HG02885 (cell line): ENCODE measurements around the gene LIN37.
"Not testable (repeated sequence)": the region's sequence is repeated elsewhere in the genome, so short reads cannot be mapped to it uniquely, and the experiment has no call there.

Source experiments
- ATAC-seq: cut with Tn5 transposase; IDR thresholded peaks from one replicate; pipeline ENCODE4 v1.9.1; 2021; ENCODE audit warnings: mild to moderate bottlenecking; ENCODE audit not compliant: unreplicated experiment, poor library complexity

LIN37 gene

DNA sequence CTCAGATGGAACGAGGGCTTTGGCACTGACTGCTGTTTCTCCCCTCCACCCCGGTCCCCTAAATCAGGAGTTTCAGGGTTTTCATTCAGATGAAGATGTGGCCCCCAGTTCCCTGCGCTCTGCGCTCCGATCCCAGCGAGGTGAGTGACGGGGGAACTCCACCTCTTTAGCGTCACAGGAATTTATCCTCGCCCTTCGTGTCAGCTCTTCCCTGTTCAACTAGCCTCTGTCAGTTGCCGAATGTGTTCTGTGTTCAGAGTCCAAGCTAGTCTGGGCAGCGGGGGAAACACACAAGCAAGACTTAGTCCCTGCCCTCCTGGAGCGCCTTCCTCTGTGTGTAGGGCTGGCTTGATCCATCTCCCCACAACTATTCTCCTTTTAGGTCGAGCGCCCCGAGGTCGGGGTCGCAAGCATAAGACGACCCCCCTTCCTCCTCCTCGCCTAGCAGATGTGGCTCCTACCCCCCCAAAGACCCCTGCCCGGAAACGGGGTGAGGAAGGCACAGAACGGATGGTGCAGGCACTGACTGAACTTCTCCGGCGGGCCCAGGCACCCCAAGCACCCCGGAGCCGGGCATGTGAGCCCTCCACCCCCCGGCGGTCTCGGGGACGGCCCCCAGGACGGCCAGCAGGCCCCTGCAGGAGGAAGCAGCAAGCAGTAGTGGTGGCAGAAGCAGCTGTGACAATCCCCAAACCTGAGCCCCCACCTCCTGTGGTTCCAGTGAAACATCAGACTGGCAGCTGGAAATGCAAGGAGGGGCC is 28.8 kb upstream of the LIN37 start:
- ATAC-seq, result no peak

DNA sequence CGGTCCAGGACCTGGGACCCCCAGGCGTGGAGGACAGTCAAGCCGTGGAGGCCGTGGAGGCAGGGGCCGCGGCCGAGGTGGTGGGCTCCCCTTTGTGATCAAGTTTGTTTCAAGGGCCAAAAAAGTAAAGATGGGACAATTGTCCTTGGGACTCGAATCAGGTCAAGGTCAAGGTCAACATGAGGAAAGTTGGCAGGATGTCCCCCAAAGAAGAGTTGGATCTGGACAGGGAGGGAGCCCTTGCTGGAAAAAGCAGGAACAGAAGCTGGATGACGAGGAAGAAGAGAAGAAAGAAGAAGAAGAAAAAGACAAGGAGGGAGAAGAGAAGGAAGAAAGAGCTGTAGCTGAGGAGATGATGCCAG is 28.2 kb upstream of the LIN37 start:
- no peak for ATAC-seq

DNA sequence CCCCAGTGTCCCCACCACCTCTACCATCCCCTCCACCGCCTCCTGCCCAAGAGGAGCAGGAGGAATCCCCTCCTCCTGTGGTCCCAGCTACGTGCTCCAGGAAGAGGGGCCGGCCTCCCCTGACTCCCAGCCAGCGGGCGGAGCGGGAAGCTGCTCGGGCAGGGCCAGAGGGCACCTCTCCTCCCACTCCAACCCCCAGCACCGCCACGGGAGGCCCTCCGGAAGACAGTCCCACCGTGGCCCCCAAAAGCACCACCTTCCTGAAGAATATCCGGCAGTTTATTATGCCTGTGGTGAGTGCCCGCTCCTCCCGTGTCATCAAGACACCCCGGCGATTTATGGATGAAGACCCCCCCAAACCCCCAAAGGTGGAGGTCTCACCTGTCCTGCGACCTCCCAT is 27.7 kb upstream of the LIN37 start:
- no peak for ATAC-seq

DNA sequence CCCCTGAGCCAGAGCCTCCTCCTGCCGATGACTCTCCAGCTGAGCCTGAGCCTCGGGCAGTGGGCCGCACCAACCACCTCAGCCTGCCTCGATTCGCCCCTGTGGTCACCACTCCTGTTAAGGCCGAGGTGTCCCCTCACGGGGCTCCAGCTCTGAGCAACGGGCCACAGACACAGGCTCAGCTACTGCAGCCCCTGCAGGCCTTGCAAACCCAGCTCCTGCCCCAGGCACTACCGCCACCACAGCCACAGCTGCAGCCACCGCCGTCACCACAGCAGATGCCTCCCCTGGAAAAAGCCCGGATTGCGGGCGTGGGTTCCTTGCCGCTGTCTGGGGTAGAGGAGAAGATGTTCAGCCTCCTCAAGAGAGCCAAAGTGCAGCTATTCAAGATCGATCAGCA is 27.0 kb upstream of the LIN37 start:
- ATAC-seq, result no peak

DNA sequence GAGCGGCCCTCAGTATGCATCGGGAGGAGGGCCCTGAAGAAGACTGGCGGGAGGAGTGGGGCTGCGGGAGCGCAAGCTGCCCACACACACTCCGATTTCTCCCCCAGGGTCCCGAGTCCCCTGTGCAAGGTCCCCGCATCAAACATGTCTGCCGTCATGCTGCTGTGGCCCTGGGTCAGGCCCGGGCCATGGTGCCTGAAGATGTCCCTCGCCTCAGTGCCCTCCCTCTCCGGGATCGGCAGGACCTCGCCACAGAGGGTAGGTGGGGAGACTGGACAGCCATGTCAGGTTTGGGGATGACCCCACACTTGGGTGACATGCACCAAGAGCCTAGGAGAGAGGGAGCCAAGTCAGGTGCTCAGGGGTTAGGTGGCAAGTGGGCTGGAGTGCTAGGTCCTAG is 25.9 kb upstream of the LIN37 start:
- no peak for ATAC-seq

DNA sequence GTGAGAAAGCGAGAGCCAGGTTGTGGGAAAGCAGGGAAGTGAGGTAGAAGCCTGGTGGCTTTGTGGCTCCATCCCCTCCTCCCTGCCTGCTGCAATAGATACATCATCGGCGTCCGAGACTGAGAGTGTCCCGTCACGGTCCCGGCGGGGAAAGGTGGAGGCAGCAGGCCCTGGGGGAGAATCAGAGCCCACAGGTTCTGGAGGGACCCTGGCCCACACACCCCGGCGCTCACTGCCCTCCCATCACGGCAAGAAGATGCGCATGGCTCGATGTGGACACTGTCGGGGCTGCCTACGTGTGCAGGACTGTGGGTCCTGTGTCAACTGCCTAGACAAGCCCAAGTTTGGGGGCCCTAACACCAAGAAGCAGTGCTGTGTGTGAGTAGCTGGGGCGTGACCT is 25.5 kb upstream of the LIN37 start:
- no peak for ATAC-seq

DNA sequence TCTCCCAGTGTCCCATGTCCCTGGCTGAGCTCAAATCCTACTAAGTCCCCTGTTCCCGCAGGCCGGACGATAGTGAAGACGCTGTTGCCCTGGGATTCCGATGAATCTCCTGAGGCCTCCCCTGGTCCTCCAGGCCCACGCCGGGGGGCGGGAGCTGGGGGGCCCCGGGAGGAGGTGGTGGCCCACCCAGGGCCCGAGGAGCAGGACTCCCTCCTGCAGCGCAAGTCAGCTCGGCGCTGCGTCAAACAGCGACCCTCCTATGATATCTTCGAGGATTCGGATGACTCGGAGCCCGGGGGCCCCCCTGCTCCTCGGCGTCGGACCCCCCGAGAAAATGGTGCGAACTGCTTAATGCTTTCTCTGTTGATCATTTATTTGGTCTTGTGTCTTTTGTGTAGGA is 24.7 kb upstream of the LIN37 start:
- no peak for ATAC-seq

DNA sequence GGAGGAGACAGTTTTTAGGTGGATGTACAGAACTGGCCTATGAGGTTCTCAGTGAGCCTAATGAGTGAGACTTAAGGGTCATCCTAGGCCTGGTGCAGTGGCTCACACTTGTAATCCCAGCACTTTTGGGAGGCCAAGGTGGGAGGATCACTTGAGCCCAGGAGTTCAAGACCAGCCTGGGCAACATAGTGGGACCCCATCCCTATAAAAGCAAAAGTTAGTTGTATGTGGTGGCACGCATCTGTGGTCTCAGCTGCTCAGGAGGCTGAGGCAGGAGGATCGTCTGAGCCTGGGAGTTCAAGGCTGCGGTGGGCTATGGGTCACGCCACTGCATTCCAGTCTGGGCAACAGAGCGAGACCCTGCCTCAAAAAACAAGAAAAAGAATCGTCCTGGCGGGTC is 24.2 kb upstream of the LIN37 start:
- not testable (repeated sequence) for ATAC-seq

DNA sequence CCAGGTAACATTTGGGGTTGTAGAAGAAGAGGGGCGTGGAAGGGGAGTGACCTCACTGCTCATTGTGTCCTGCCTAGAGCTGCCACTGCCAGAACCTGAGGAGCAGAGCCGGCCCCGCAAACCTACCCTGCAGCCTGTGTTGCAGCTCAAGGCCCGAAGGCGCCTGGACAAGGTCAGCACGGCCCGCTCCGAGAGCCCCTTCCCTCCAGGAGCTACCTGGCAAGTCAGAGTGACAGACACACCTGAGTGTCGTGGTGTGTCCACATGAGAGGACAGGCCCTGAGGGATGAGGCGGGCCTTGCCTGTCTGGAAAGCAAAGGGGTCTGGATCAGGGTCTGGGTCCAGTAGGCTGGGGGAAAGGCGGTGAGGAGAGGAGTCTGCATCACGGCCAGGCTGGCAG is 23.8 kb upstream of the LIN37 start:
- ATAC-seq, result no peak

DNA sequence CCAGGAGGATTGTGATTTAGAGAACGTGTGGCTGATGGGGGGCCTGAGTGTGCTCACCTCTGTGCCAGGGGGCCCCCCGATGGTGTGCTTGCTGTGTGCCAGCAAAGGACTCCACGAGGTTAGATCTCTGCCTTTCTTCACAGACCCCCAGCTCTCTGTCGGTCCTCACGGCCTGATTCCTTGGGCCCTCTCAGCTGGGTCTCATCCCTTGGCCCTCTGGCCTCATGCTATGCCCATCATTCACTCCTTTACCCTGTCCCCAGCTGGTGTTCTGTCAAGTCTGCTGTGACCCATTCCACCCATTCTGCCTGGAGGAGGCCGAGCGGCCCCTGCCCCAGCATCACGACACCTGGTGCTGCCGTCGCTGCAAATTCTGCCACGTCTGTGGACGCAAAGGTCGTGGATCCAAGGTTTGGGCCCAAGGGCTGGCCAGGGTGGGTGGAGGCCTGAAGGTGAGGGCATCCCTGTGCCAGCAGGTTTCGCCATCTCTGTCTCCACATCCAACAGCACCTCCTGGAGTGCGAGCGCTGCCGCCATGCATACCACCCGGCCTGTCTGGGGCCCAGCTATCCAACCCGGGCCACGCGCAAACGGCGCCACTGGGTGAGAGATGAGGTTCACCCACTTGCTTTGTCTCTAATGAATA is 23.0 kb upstream of the LIN37 start:
- no peak for ATAC-seq

DNA sequence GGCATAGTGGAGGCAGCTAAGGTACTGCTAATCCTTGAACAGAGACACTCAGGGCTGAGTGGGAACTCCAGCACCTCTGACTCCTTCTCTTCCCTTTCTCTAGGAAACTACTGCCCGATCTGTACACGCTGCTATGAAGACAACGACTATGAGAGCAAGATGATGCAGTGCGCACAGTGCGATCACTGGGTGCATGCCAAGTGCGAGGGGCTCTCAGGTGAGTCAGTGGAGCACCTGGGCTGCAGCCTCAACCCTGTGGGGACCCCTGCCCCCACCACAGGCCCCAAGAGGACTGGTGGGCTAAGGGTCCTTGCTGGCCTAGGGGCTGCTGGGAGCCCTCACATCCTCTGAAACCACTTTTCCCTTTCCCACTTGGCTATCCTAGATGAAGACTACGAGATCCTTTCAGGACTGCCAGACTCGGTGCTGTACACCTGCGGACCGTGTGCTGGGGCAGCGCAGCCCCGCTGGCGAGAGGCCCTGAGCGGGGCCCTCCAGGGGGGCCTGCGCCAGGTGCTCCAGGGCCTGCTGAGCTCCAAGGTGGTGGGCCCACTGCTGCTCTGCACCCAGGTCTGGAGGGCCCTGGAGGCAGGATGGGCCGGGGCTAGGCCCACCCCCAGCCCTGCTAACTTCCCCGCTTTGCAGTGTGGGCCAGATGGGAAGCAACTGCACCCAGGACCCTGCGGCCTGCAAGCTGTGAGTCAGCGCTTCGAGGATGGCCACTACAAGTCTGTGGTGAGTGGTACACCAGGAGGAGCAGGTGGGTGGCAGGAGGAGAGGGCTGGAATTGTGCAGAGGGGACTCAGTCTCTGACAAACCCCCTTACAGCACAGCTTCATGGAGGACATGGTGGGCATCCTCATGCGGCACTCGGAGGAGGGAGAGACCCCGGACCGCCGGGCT is 21.1 kb upstream of the LIN37 start:
- ATAC-seq, result no peak

DNA sequence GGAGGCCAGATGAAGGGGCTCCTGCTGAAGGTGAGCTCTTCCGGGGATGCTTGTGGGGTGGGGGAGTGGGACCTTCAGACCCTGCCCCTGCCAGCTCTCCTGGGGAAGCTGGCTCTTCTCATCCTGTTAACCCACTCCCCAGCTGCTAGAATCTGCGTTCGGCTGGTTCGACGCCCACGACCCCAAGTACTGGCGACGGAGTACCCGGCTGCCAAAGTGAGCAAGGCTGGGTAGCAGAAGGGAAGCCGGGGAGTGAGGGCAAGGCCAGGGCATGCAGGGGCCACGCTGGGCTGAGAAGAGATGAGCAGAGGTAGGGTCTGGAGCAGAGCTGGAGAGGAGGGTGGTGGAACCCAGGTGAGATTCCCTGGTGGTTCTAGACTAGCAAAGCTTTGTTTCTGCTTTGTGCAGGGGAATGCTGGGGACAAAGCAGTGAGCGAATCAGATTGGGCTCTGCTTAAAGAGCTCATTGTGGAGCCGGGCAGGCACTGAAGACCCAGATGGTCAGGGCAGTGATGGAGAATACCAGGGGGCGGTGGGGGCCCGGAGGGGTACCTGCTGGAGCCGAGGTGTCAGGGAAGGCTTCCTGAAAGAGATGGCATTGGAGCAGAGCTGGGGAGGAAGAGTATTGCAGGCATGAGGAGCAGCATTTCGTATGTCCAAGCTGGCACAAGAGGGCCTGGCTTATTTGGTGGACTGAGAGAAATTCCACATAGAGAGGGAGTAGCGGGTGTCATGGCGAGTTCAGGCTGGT is 20.2 kb upstream of the LIN37 start:
- ATAC-seq, result no peak

DNA sequence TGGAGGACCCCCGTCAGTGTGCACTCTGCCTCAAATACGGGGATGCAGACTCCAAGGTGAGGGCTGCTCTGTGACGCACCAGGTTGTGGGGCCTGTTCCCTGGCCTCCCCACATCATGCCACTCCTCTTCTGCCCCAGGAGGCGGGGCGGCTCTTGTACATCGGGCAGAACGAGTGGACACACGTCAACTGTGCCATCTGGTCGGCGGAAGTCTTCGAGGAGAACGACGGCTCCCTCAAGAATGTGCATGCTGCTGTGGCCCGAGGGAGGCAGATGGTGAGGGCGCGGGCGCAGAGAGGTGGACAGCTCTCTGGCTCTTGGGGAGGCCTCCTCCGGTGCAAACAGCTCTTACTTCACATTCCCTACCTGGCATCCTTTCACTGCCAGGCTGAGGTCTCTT is 19.4 kb upstream of the LIN37 start:
- no peak for ATAC-seq

DNA sequence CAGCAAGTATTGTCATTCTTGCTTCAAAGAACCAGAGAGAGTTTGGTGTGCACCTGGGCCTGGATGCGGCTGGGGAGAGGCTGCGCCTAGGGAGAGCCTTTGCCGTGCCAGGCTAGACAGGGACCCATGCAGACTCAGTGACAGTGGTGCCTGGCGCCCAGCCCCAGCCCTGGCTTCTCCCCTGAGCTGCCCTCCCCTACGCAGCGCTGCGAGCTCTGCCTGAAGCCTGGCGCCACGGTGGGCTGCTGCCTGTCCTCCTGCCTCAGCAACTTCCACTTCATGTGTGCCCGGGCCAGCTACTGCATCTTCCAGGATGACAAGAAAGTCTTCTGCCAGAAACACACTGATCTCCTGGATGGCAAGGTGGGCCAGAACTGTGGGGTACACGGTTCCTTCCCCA is 18.6 kb upstream of the LIN37 start:
- ATAC-seq, result no peak

DNA sequence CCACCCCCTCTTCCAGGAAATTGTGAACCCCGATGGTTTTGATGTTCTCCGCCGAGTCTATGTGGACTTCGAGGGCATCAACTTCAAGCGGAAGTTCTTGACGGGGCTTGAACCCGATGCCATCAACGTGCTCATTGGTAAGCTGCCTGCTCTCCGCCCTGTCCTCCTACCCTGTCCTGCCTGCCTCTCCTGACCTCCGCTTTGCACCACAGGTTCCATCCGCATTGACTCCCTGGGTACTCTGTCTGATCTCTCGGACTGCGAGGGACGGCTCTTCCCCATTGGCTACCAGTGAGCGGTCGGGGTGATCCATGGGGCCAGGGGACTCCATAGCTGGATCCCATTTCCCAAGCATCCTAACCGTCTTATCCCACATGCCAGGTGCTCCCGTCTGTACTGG is 18.1 kb upstream of the LIN37 start:
- no peak for ATAC-seq

DNA sequence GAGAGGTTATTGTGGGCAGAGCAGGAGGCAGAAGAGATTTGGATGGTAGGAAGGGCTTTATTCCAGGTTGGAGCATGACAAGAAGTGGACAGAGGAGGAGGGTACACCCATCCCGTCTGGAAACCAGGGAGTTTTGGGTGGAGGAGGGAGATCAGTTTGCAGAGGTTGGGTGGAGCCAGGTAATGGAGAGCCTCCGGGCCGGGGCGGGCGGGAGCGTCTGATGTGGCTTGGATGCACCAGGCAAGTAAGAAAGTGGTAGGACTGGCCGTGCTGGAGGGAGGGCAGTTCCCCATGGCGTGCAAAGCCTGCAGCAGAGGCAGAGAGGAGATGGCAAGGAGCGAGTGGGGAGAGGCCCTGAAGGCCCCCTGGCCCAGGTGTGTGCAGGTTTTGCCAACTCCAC is 17.0 kb upstream of the LIN37 start:
- ATAC-seq, result no peak

DNA sequence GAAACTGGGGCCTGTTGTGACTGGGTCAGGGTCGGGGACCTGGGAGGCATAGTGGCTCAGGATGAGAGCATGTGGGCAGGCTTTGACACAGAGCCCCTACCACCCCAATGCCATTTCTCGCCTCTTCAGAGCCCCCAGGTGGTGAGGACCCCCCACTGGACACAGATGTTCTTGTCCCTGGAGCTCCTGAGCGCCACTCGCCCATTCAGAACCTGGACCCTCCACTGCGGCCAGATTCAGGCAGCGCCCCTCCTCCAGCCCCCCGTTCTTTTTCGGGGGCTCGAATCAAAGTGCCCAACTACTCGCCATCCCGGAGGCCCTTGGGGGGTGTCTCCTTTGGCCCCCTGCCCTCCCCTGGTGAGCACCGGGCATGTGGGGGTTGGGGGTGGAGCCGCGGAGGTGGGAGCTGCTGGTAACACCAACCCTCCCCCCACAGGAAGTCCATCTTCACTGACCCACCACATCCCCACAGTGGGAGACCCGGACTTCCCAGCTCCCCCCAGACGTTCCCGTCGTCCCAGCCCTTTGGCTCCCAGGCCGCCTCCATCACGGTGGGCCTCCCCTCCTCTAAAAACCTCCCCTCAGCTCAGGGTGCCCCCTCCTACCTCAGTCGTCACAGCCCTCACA is 16.5 kb upstream of the LIN37 start:
- no peak for ATAC-seq

DNA sequence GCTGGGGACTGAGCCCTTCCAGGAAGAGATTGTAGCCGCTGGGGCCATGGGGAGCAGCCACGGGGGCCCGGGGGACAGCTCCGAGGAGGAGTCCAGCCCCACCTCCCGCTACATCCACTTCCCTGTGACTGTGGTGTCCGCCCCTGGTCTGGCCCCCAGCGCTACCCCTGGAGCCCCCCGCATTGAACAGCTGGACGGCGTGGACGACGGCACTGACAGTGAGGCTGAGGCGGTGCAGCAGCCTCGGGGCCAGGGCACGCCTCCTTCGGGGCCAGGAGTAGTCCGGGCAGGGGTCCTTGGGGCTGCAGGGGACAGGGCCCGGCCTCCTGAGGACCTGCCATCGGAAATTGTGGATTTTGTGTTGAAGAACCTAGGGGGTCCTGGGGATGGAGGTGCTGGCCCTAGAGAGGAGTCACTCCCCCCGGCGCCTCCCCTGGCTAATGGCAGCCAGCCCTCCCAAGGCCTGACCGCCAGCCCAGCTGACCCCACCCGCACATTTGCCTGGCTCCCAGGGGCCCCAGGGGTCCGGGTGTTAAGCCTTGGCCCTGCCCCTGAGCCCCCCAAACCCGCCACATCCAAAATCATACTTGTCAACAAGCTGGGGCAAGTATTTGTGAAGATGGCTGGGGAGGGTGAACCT is 15.7 kb upstream of the LIN37 start:
- ATAC-seq, result no peak

DNA sequence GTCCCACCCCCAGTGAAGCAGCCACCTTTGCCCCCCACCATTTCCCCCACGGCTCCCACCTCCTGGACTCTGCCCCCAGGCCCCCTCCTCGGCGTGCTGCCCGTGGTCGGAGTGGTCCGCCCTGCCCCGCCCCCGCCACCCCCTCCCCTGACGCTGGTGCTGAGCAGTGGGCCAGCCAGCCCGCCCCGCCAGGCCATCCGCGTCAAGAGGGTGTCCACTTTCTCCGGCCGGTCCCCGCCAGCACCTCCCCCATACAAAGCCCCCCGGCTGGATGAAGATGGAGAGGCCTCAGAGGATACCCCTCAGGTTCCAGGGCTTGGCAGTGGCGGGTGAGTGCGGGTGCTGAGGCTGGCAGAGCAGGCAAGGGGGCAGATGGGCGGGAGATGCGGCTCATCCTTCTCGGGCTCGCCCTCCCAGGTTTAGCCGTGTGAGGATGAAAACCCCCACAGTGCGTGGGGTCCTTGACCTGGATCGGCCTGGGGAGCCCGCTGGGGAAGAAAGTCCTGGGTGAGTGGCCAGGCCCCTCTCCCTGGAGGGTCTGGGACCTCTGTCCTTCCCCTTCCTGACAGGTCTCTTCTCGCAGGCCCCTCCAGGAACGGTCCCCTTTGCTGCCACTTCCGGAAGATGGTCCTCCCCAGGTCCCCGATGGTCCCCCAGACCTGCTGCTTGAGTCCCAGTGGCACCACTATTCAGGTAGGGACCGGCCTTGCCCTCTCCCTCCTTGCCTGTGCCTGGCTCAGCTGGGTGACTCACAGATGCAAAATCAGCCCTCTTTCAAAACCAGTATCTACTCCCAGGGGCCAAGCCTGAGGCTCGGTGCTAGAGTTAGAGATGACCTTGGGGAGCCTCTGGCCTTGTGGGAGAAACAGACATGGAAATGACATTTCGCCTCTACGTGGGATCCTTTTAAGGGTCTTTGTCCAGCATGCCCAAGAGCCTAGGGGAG is 14.9 kb upstream of the LIN37 start:
- no peak for ATAC-seq
